GM10248 (cell line): ENCODE results near the gene LEUTX.

ENCODE experiments used
- CTCF ChIA-PET: fragments of 300-600 bp; sonication (Branson Sonifier 250); formaldehyde crosslinking; extraction: SDS; loops from one replicate; lab custom pipeline; 2021; ENCODE audit warnings: antibody characterized with exemption; lab: Yijun Ruan, JAX
- POLR2A ChIA-PET: fragments of 350-650 bp; sonication (Branson Sonifier 250); formaldehyde crosslinking; extraction: SDS; loops from one replicate; lab custom pipeline; 2020; ENCODE audit warnings: antibody characterized with exemption; lab: Yijun Ruan, JAX
- DNase-seq: peaks from one replicate; pipeline ENCODE4 v3.0.0; 2012; ENCODE audit errors: extremely low spot score
- TF ChIP-seq, protein P1 (sequence below): IDR thresholded peaks from 2 replicates; pipeline ENCODE4 v1.5.1; 2012; ENCODE audit warnings: mild to moderate bottlenecking, low read depth; ENCODE audit errors: extremely low read depth, missing control alignments, control extremely low read depth

Gene LEUTX

DNA sequence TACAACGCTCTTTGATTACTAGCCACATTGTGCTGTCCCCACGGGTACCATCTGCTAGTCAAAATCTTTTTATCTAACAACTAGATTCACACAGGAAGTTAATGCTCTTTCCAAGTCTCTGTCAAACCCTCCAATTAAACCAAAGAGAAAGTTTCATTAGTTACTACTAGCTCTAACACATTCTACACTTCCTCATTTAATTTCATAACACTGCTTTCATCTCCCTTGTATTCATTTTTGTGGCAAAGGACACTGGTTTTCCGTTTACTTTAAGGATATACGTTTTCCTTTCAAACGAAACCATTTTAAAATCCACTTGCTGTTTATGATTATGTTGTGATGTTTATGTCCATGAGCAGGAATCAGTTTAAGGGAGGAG, 50.0 kb downstream of the LEUTX start:
- TF ChIP-seq, protein P1, sequence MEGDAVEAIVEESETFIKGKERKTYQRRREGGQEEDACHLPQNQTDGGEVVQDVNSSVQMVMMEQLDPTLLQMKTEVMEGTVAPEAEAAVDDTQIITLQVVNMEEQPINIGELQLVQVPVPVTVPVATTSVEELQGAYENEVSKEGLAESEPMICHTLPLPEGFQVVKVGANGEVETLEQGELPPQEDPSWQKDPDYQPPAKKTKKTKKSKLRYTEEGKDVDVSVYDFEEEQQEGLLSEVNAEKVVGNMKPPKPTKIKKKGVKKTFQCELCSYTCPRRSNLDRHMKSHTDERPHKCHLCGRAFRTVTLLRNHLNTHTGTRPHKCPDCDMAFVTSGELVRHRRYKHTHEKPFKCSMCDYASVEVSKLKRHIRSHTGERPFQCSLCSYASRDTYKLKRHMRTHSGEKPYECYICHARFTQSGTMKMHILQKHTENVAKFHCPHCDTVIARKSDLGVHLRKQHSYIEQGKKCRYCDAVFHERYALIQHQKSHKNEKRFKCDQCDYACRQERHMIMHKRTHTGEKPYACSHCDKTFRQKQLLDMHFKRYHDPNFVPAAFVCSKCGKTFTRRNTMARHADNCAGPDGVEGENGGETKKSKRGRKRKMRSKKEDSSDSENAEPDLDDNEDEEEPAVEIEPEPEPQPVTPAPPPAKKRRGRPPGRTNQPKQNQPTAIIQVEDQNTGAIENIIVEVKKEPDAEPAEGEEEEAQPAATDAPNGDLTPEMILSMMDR, result no peak
- no peak for DNase-seq
- POLR2A ChIA-PET, result no interaction called here
- CTCF ChIA-PET, result interaction anchor here (0.8 to 3.2 kb wide), 4 partner anchors 13 to 36 kb away, joined by 3 to 18 read pairs (median 6); partner anchors contain the start of gene FBL

DNA sequence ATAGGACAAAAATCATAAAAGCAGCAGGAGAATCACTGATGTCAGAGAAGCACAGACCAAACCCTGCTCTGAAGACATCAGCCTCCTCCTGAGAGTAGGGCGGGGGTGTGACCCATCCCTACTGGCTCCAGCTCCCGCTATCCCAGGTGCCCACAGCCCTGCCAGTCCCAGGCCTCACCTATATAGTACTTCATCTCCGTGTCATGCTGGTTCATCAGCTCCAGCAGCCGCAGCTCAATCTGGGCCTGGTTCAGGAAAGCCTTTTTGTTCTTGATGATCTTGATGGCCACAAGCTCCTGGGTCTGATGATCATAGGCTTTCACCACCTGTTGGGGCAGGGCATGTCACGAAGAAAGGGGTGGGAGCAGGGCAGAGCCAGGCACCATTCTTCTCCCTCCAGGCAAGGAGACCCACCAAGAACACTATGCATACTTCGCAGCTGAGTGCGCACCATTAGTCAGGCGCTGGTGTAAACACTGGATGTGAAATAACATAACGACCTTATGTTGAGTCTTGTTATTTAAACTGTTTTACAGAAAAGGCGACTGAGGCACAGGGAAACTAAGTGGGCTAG, 51.1 kb downstream of the LEUTX start:
- TF ChIP-seq, protein P1, result no peak
- POLR2A ChIA-PET, result interaction anchor here (0.6 to 0.7 kb wide), 2 partner anchors 47 to 113 kb away, joined by 3 read pairs; no protein-coding TSS in a partner anchor
- DNase-seq, result no peak
- CTCF ChIA-PET, result interaction anchor here (1.2 to 3.2 kb wide), 2 partner anchors 14 to 37 kb away, joined by 6 to 18 read pairs; partner anchors contain the start of gene FBL

DNA sequence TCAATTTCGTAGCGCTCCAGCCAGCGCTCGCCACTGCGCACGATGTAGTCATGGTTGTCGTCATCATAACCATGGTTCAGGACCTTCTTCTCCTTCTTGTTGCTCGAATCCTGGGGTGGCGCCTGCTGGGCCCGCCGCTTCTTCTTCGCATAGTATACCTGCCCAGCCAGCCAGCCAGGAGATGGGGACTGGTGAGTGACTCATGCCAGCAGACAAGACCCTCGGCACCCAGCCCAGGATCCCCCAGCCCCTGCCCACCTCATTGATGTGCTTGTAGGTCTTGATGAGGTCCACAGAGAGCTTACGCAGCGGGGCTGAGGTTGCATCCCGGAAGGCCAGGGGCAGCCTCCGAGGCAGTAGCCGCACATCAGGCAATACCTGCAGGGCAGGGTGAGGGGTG, 51.8 kb downstream of the LEUTX start:
- POLR2A ChIA-PET, result no interaction called here
- DNase-seq, result no peak
- CTCF ChIA-PET, result interaction anchor here (3.2 kb wide), 1 partner anchor 13 kb away, joined by 18 read pairs; the partner anchor contains the start of gene FBL
- TF ChIP-seq, protein P1, result no peak

DNA sequence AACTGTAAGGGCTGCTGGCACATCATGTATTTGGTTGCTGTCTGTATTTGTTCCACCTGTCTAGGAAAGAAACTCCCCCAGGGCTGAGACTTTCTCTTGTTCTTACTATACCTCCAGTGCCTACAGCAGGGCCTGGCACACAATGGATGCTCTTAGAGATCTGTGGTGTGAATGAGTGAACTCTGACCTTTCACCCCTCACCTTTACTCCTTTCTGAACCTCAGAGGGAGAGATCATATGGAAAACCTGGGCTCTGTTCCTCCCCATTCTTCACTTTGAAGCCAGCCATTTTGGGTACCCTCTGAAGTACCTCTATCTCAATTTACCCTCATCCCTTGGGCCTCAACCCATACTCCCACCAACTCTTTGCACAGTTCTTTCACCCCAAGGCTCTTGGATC, 52.2 kb downstream of the LEUTX start:
- ChIA-PET CTCF (no interaction called here), POLR2A (no interaction called here)
- TF ChIP-seq, protein P1, result no peak
- no peak for DNase-seq

DNA sequence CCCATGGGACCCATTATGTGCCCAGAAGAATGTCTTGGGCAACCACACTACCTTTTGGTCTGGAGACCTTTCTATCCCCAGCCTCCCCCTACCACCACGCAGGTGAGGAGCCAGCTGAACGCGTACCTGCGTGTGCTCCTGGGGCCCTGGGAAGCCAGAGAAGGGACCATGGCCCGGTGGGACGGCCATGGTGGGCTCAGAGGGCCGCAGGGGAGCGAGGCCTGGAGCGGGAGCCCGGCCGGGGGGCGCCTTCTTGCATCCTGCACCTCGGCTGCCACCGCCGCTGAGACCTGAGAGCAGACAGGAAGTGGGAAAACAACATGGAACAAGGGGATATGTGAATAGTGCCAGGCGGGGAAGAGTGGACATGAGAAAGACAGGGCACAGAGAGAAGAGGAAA, 53.0 kb downstream of the LEUTX start:
- no peak for DNase-seq
- TF ChIP-seq, protein P1, result no peak
- POLR2A ChIA-PET, result no interaction called here
- CTCF ChIA-PET, result no interaction called here

DNA sequence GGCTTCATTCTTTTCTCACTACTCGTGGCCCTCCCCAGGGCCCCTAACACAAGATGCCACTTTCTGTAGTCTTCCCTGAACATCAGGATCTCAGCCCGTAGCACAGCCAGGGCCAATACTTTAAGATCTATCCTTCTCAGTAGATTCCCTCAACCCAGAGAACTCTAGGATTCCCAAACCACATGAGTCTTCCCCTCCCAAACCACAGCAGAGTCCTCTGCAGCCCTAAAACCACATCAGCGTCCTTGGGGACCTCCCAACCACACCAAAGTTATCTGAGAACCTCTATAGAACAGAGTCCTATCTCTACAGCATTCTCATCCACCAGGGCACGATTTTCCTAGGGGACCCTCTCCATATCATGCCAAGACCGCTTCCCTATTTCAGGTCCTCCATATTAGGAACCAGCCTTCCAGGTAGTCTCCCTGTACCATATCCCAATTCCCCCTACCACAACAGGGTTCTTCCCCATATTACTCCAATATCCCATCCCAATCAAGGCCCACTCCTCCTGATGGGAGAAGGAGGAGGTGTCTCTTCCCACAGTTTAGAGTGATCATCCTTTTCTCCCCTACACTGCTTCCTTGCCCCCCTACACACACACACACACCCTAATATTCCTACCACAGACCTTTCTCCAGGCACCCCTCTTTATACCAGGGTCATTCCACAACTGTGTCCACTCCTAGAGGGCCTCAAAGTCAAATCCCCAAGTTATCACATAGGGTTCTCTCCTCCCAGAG, 53.9 kb downstream of the LEUTX start:
- no peak for DNase-seq
- ChIA-PET POLR2A (no interaction called here), CTCF (interaction anchor here (1.8 to 2.2 kb wide), 2 partner anchors 11 to 15 kb away, joined by 6 to 31 read pairs; no protein-coding TSS in a partner anchor)
- TF ChIP-seq, protein P1, result no peak
